Measurements from ENCODE around the gene DEDD2.

DEDD2 gene

GRCh38 chr19:42185277-42185676, 32.2 kb downstream of the DEDD2 start:
- Mint-ChIP-seq H3K4me1 (peaks cover 29% of the 10 kb centered on the region), H3K4me3 (no peak overlapping the region), H3K9me3 (no peaks in the 10 kb centered on the region), H3K36me3 (ENCODE audit: low read depth) (no peaks in the 10 kb centered on the region), H3K27me3 (no peaks in the 10 kb centered on the region), H3K27ac (peak overlapping the region; percentile 32)
- DNase-seq (no peak), ATAC-seq (no peak)

- ATAC-seq (peak; percentile 75), DNase-seq (peak; percentile 84)
- no peaks in the 10 kb centered on the region for H3K36me3 Mint-ChIP-seq (ENCODE audit: low read depth)
- H3K27me3 Mint-ChIP-seq = peaks cover 8% of the 10 kb centered on the region
- H3K4me3 Mint-ChIP-seq = no peak overlapping the region
- H3K4me1 Mint-ChIP-seq = peaks cover 28% of the 10 kb centered on the region
- H3K9me3 Mint-ChIP-seq = no peaks in the 10 kb centered on the region
- H3K27ac Mint-ChIP-seq = peak overlapping the region; percentile 30
These were observed 33.0 kb downstream of the DEDD2 start for GRCh38 chr19:42184401-42184861.

GRCh38 chr19:42178791-42179674, 38.4 kb downstream of the DEDD2 start:
- DNase-seq (no peak), ATAC-seq (no peak)
- Mint-ChIP-seq H3K4me1 (peaks cover 21% of the 10 kb centered on the region), H3K27me3 (peaks cover 30% of the 10 kb centered on the region), H3K4me3 (no peak overlapping the region), H3K9me3 (no peaks in the 10 kb centered on the region), H3K27ac (no peak overlapping the region), H3K36me3 (ENCODE audit: low read depth) (no peaks in the 10 kb centered on the region)

GRCh38 chr19:42177686-42178019, 39.8 kb downstream of the DEDD2 start:
- Mint-ChIP-seq H3K9me3 (no peaks in the 10 kb centered on the region), H3K4me1 (peaks cover 15% of the 10 kb centered on the region), H3K27me3 (peaks cover 31% of the 10 kb centered on the region), H3K27ac (no peak overlapping the region), H3K4me3 (no peak overlapping the region), H3K36me3 (ENCODE audit: low read depth) (no peaks in the 10 kb centered on the region)
- no peak for DNase-seq
- ATAC-seq = no peak

GRCh38 chr19:42176990-42177685, 40.3 kb downstream of the DEDD2 start:
- Mint-ChIP-seq H3K27me3 (peaks cover 31% of the 10 kb centered on the region), H3K36me3 (ENCODE audit: low read depth) (no peaks in the 10 kb centered on the region), H3K4me1 (peaks cover 10% of the 10 kb centered on the region), H3K9me3 (no peaks in the 10 kb centered on the region), H3K4me3 (no peak overlapping the region), H3K27ac (no peak overlapping the region)
- peak; percentile 91 for ATAC-seq
- peak; percentile 80 for DNase-seq

GRCh38 chr19:42176649-42176989, 40.9 kb downstream of the DEDD2 start:
- no peaks in the 10 kb centered on the region for H3K36me3 Mint-ChIP-seq (ENCODE audit: low read depth)
- ATAC-seq (peak; percentile 48), DNase-seq (peak; percentile 35)
- no peak overlapping the region for H3K27ac Mint-ChIP-seq
- peaks cover 31% of the 10 kb centered on the region for H3K27me3 Mint-ChIP-seq
- peaks cover 9% of the 10 kb centered on the region for H3K4me1 Mint-ChIP-seq
- no peaks in the 10 kb centered on the region for H3K9me3 Mint-ChIP-seq
- peak overlapping the region; percentile 73 for H3K4me3 Mint-ChIP-seq

- Mint-ChIP-seq H3K9me3 (no peaks in the 10 kb centered on the region), H3K27ac (no peak overlapping the region), H3K4me3 (peak overlapping the region; percentile 73), H3K36me3 (ENCODE audit: low read depth) (no peaks in the 10 kb centered on the region), H3K27me3 (peaks cover 31% of the 10 kb centered on the region), H3K4me1 (peaks cover 9% of the 10 kb centered on the region)
- ATAC-seq (peak; percentile 30), DNase-seq (no peak)
These were observed 41.4 kb downstream of the DEDD2 start for GRCh38 chr19:42175952-42176648.

GRCh38 chr19:42174958-42175734, 42.3 kb downstream of the DEDD2 start:
- no peak overlapping the region for H3K27ac Mint-ChIP-seq
- ATAC-seq (no peak), DNase-seq (no peak)
- H3K27me3 Mint-ChIP-seq = peaks cover 30% of the 10 kb centered on the region
- H3K4me1 Mint-ChIP-seq = peaks cover 9% of the 10 kb centered on the region
- H3K4me3 Mint-ChIP-seq = no peak overlapping the region
- H3K9me3 Mint-ChIP-seq = no peaks in the 10 kb centered on the region
- no peaks in the 10 kb centered on the region for H3K36me3 Mint-ChIP-seq (ENCODE audit: low read depth)

- ATAC-seq (no peak), DNase-seq (no peak)
- Mint-ChIP-seq H3K4me3 (no peak overlapping the region), H3K9me3 (no peaks in the 10 kb centered on the region), H3K4me1 (peaks cover 9% of the 10 kb centered on the region), H3K36me3 (ENCODE audit: low read depth) (no peaks in the 10 kb centered on the region), H3K27ac (no peak overlapping the region), H3K27me3 (peaks cover 23% of the 10 kb centered on the region)
These were observed 43.3 kb downstream of the DEDD2 start for GRCh38 chr19:42174188-42174587.

GRCh38 chr19:42173695-42174094, 43.8 kb downstream of the DEDD2 start:
- H3K9me3 Mint-ChIP-seq = no peaks in the 10 kb centered on the region
- no peak for DNase-seq
- H3K4me3 Mint-ChIP-seq = no peak overlapping the region
- peaks cover 9% of the 10 kb centered on the region for H3K4me1 Mint-ChIP-seq
- no peak for ATAC-seq
- H3K27ac Mint-ChIP-seq = no peak overlapping the region
- H3K36me3 Mint-ChIP-seq (ENCODE audit: low read depth) = no peaks in the 10 kb centered on the region
- H3K27me3 Mint-ChIP-seq = peaks cover 23% of the 10 kb centered on the region

- no peaks in the 10 kb centered on the region for H3K36me3 Mint-ChIP-seq (ENCODE audit: low read depth)
- no peaks in the 10 kb centered on the region for H3K9me3 Mint-ChIP-seq
- DNase-seq (no peak), ATAC-seq (no peak)
- no peak overlapping the region for H3K4me3 Mint-ChIP-seq
- no peak overlapping the region for H3K27ac Mint-ChIP-seq
- H3K4me1 Mint-ChIP-seq = peaks cover 9% of the 10 kb centered on the region
- peaks cover 23% of the 10 kb centered on the region for H3K27me3 Mint-ChIP-seq
These were observed 45.2 kb downstream of the DEDD2 start for GRCh38 chr19:42172261-42172660.

- Mint-ChIP-seq H3K36me3 (ENCODE audit: low read depth) (no peaks in the 10 kb centered on the region), H3K27me3 (peaks cover 17% of the 10 kb centered on the region)
- no peak for DNase-seq
These were observed 46.8 kb downstream of the DEDD2 start for GRCh38 chr19:42170715-42171114.

GRCh38 chr19:42169486-42170413, 47.7 kb downstream of the DEDD2 start:
- no peak overlapping the region for H3K27ac Mint-ChIP-seq
- ATAC-seq (no peak), DNase-seq (no peak)
- no peaks in the 10 kb centered on the region for H3K9me3 Mint-ChIP-seq
- H3K36me3 Mint-ChIP-seq (ENCODE audit: low read depth) = no peaks in the 10 kb centered on the region
- no peaks in the 10 kb centered on the region for H3K4me1 Mint-ChIP-seq
- peaks cover 8% of the 10 kb centered on the region for H3K27me3 Mint-ChIP-seq
- no peak overlapping the region for H3K4me3 Mint-ChIP-seq

More at GRCh38 chr19:42170715-42171114, 46.8 kb downstream of the DEDD2 start:
- H3K9me3 Mint-ChIP-seq = no peaks in the 10 kb centered on the region
- no peak for ATAC-seq
- no peak overlapping the region for H3K27ac Mint-ChIP-seq
- peaks cover 3% of the 10 kb centered on the region for H3K4me1 Mint-ChIP-seq
- H3K4me3 Mint-ChIP-seq = no peak overlapping the region
